Ovary (tissue), 9 donors: ENCODE measurements around the gene SORT1. TPM values are rescaled to one million over a fixed set of nuclear protein-coding genes. Genes with fewer than 3 reads are reported as not detected.

Source experiments
- DNase-seq, 5 donors: peaks; one replicate each; pipeline ENCODE4 v3.0.0-alpha.2; 2019 to 2020
- H3K27ac ChIP-seq, 2 donors: fragments of 200-600 bp; one replicate each; pipeline versions ENCODE4 v1.5.1 to v1.8.0; 2019 to 2022
- H3K27me3 ChIP-seq: fragments of 200-600 bp; one replicate; pipeline ENCODE4 v1.8.0; 2022
- H3K36me3 ChIP-seq: fragments of 200-600 bp; sonication (generic); one replicate; pipeline ENCODE4 v1.5.1; 2019
- H3K4me1 ChIP-seq: one replicate; pipeline ENCODE4 v1.8.1; 2013; ENCODE audit warnings: mild to moderate bottlenecking, moderate library complexity; ENCODE audit not compliant: insufficient read depth
- H3K4me3 ChIP-seq: fragments of 200-600 bp; sonication (generic); one replicate; pipeline ENCODE4 v1.5.1; 2017
- H3K9me3 ChIP-seq, 2 donors: fragments of 200-600 bp in 1 of 2; sonication (generic) in 1 of 2; one replicate each; pipeline versions ENCODE4 v1.5.1 to v1.8.1; 2013 to 2019; ENCODE audit warnings: mild to moderate bottlenecking in 1 of 2, moderate library complexity in 1 of 2
- EP300 ChIP-seq: sonication (generic); formaldehyde crosslinking; IDR thresholded peaks from one replicate; pipeline ENCODE4 v1.6.1; 2017; ENCODE audit warnings: antibody characterized with exemption
- POLR2A ChIP-seq: fragments of 450-650 bp; IDR thresholded peaks from one replicate; pipeline ENCODE4 v1.6.1; 2017; ENCODE audit warnings: antibody characterized with exemption, mild to moderate bottlenecking, moderate library complexity
- WGBS, 3 donors: extraction: QIAGEN DNeasy Blood & Tissue Kit in 1 of 3; methylation state at CpG; one replicate each; pipeline versions ENCODE4 v1.1.5 to v1.1.7; 2013 to 2017; 5-methylcytosine and 5-hydroxymethylcytosine counted together
- intact Hi-C, 4 donors: fragments of 100-400 bp; cut with DNase I; formaldehyde crosslinking; loops; one replicate each; pipeline versions ENCODE4 v1.11.0 to v1.15.1; 2022 to 2023
- polyA plus RNA-seq, 2 donors: library from polyadenylated mRNA; stranded (reverse); fragments of 200-250 nt in 1 of 2; fragments of 350-450 nt in 1 of 2; fragmentation: Illumina TruSeq in 1 of 2; extraction: RNeasy Lipid Tissue Mini Kit (QIAGEN cat#74804) in 1 of 2; gene quantifications; one replicate each; pipeline ENCODE4 v1.2.3, GENCODE V29; 2013 to 2014
- total RNA-seq, 7 donors: library from RNA; depleted of rRNA in 2 of 7; stranded (reverse); fragments of >200 nt in 2 of 7; fragmentation: NEBNext Ultra II Directional in 3 of 7; extraction: Animal tissue kit (Norgen Biotek cat#: 25700) in 3 of 7; gene quantifications; one replicate each; pipeline versions ENCODE4 v1.1.0 to v1.2.4, GENCODE V29; 2016 to 2023
- TF ChIP-seq, protein P1 (sequence below), 3 donors: fragments of 450-650 bp in 2 of 3; fragments of 200-600 bp in 1 of 3; IDR thresholded peaks; one replicate each; pipeline versions ENCODE4 v1.5.1 to v1.8.0; 2016 to 2022; ENCODE audit warnings: antibody characterized with exemption in 3 of 3, mild to moderate bottlenecking in 1 of 3
- donor health status: DM: no; HTN: no; CAD: no; lungs with moderate emphysema.
- donor health status: DM: no; HTN: no; CAD: no.
- donor health status: Bipolar disorder and iron deficiency.
- donor health status: DM: yes; HTN: yes; CAD: no.
- donor health status: DM: no; HTN: no; CAD: no.
- donor health status: DM: yes; HTN: yes; CAD: no.

The SORT1 gene
- total and polyA plus RNA-seq, 9 donors: 4.3 to 37.0 (median 16.0) TPM

DNA sequence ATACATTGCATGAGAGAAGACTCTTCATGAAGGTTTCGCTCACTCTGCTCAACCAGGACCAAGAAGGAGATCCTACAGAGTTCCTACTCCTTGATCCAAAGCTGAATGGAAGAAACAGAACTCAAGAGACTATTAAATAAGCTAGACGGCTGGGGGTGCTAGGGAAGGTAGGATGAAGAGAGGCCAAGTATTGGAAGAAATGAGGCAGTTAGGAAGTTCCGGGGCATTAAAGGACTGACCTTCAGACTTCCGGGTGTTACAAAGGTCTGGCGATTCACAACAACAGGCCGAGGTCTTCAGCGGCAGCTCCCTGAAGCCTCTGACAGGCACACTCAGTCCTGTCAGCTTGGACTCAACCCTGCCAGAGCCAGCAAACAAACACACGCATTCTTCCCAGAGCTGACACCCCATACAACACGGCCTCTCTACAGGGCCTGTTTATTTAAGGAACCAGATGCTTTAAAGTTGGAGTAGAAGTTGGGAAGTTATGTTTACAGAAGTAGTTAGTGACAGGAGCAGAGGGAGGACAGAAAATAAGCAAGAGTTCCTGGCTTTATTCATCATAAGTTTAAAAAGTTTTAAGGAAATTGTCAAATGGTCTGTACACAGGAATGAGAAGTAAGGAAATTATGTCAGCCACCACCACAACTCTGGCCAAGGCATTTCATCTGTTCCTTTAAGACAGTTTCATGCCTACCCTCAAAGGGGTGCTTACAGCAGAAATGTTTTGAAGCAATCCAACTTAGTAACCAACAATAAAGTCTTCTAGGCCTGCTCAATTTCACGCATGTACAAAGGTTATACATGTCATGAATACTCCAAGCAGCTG lies 4.7 kb downstream of the SORT1 start:
- no peak overlapping the region for H3K27ac ChIP-seq
- TF ChIP-seq EP300 (no peak), POLR2A (no peak)
- TF ChIP-seq, protein P1, sequence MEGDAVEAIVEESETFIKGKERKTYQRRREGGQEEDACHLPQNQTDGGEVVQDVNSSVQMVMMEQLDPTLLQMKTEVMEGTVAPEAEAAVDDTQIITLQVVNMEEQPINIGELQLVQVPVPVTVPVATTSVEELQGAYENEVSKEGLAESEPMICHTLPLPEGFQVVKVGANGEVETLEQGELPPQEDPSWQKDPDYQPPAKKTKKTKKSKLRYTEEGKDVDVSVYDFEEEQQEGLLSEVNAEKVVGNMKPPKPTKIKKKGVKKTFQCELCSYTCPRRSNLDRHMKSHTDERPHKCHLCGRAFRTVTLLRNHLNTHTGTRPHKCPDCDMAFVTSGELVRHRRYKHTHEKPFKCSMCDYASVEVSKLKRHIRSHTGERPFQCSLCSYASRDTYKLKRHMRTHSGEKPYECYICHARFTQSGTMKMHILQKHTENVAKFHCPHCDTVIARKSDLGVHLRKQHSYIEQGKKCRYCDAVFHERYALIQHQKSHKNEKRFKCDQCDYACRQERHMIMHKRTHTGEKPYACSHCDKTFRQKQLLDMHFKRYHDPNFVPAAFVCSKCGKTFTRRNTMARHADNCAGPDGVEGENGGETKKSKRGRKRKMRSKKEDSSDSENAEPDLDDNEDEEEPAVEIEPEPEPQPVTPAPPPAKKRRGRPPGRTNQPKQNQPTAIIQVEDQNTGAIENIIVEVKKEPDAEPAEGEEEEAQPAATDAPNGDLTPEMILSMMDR (IDR thresholded peaks at IDR 0.05): no peak
- DNase-seq: peak in 1 of 5 donors; percentile 22
- 35 to 44% (median 43%) methylated on average over 10 of the region's 10 CpGs for WGBS, 3 donors
- no peaks in the 10 kb centered on the region for H3K9me3 ChIP-seq
- no peaks in the 10 kb centered on the region for H3K27me3 ChIP-seq
- no peak overlapping the region for H3K4me3 ChIP-seq
- H3K4me1 ChIP-seq: peaks cover 4% of the 10 kb centered on the region
- no peaks in the 10 kb centered on the region for H3K36me3 ChIP-seq
- intact Hi-C loops: no loop called here

DNA sequence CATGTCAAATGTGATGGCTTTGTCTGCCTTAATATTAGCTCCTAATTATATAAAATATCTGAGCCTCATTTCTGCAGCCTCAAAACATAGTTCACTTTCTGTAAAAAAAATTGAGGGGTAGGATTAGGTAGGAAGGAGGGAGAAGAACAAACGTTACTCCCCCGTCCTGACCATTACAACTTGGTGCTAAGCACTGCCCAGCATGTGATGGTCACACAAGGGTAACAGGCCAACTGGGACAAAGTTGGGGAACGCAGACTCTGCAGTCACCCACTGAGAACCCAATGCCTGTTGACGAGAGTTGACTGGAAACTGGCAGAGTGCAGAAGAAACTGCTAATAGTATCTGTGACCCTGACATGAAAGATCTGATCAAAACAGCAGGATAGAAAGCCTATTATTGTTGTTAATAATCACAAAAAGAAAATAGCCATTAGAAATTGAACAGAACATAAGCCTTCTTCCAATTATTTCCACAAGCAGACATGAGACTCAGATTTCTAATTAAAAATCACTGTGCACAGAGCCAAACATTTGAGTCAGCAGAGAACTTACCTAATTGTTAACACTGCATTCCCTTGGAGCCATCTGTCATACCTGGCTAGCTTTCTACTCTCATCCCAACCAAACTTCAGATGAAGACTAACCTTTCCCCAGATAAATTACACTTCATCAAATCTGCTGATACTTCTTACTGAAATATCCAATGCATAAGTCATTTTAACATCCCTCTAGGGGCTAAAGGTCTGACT lies 5.5 kb downstream of the SORT1 start:
- no peak for DNase-seq
- Histone ChIP-seq H3K4me1 (no peaks in the 10 kb centered on the region), H3K27ac (no peak overlapping the region), H3K27me3 (no peaks in the 10 kb centered on the region), H3K9me3 (no peaks in the 10 kb centered on the region), H3K36me3 (no peaks in the 10 kb centered on the region), H3K4me3 (no peak overlapping the region)
- WGBS, 3 donors: 68 to 82% (median 68%) methylated on average over 4 of the region's 4 CpGs
- no peak for TF ChIP-seq EP300
- no peak for TF ChIP-seq POLR2A
- TF ChIP-seq, protein P1 (IDR thresholded peaks at IDR 0.05): no peak
- intact Hi-C loops: no loop called here

DNA sequence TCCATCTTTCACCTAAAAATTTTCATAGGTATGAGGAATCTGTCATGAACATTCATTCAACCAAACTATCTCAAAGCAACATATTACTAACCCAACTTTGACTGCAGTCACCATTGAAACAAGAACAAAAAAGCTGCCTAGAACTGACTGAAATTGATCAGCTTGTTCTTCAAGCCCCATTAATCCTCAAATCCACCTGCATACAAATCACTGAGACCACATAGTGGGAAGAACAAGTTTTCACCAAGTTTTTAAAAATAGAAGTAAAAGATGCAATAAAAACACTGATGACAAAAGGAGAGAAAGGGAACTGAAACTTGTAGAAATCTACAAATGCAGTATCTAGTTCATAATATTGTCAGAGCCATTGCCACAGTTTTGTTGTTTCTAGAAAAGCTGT lies 6.1 kb downstream of the SORT1 start:
- intact Hi-C loops: no loop called here
- no peaks in the 10 kb centered on the region for H3K4me1 ChIP-seq

DNA sequence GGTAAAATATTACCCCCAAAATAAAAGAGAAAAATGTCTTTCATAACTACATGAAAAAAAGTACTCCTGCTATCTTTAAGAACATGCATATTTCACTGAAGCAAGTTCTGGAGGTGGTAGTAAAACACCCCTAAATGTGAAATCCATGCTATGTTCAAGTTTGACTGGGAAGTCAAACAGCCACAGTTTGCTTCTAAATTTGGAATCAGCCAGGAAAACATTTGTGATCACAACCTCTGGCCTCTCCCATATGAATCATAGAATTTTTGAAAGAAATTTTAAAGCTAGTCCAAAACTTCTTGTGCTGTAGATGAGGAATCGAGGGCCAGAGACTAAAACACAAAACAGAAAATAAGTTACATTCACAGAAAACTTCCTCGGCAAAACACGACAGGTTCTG lies 6.6 kb downstream of the SORT1 start:
- H3K27me3 ChIP-seq: no peaks in the 10 kb centered on the region
- 10 to 14% (median 11%) methylated on average over 3 of the region's 3 CpGs for WGBS, 3 donors
- intact Hi-C loops: no loop called here
- TF ChIP-seq, protein P1 (IDR thresholded peaks at IDR 0.05): no peak
- TF ChIP-seq POLR2A (no peak), EP300 (no peak)
- H3K4me1 ChIP-seq: no peaks in the 10 kb centered on the region
- H3K4me3 ChIP-seq: no peak overlapping the region
- H3K36me3 ChIP-seq: no peaks in the 10 kb centered on the region
- no peak for DNase-seq
- H3K27ac ChIP-seq: no peak overlapping the region
- no peaks in the 10 kb centered on the region for H3K9me3 ChIP-seq

More for the DNA sequence above, 6.1 kb downstream of the SORT1 start:
- Histone ChIP-seq H3K27ac (no peak overlapping the region), H3K36me3 (no peaks in the 10 kb centered on the region), H3K9me3 (no peaks in the 10 kb centered on the region), H3K4me3 (no peak overlapping the region), H3K27me3 (no peaks in the 10 kb centered on the region)
- TF ChIP-seq POLR2A (no peak), EP300 (no peak)
- TF ChIP-seq, protein P1 (IDR thresholded peaks at IDR 0.05): no peak
- DNase-seq: no peak
